ENCODE data around the gene ZNF235.
"Not testable (repeated sequence)": the region's sequence is repeated elsewhere in the genome, so short reads cannot be mapped to it uniquely, and the experiment has no call there.

The ZNF235 gene

GRCh38 chr19:44304659-44305193 is at the start of gene ZNF235:
Gene ZNF235, minus strand, starts transcription at chr19:44305025. Its CDS starts 1,621 bp downstream, at chr19:44303404.
- DNase-seq: peak; percentile 52

- DNase-seq: no peak
These were observed 41.7 kb upstream of the ZNF235 start for GRCh38 chr19:44346556-44346955.

- no peak for DNase-seq
These were observed 41.1 kb upstream of the ZNF235 start for GRCh38 chr19:44345959-44346358.

- no peak for DNase-seq
These were observed 39.4 kb upstream of the ZNF235 start for GRCh38 chr19:44344255-44344654.

- no peak for DNase-seq
These were observed 37.0 kb upstream of the ZNF235 start for GRCh38 chr19:44341794-44342193.

- not testable (repeated sequence) for DNase-seq
These were observed 29.8 kb upstream of the ZNF235 start for GRCh38 chr19:44334639-44335038.

- no peak for DNase-seq
These were observed 27.3 kb upstream of the ZNF235 start for GRCh38 chr19:44332145-44332544.

GRCh38 chr19:44315883-44316282 is 11.1 kb upstream of the ZNF235 start:
- no peak for DNase-seq

GRCh38 chr19:44313231-44313630 is 8.4 kb upstream of the ZNF235 start:
- no peak for DNase-seq

GRCh38 chr19:44308011-44308410 is 3.2 kb upstream of the ZNF235 start:
- DNase-seq: no peak

- no peak for DNase-seq
These were observed 1.5 kb upstream of the ZNF235 start for GRCh38 chr19:44306283-44306682.

- no peak for DNase-seq
These were observed 632 bp upstream of the ZNF235 start for GRCh38 chr19:44305457-44305856.

- no peak for DNase-seq
These were observed 753 bp downstream of the ZNF235 start for GRCh38 chr19:44303976-44304568.

- DNase-seq: no peak
These were observed 1.5 kb downstream of the ZNF235 start for GRCh38 chr19:44303320-44303719.

GRCh38 chr19:44284968-44285367 is 19.9 kb downstream of the ZNF235 start:
- DNase-seq: no peak

GRCh38 chr19:44282846-44283245 is 22.0 kb downstream of the ZNF235 start:
- DNase-seq: no peak

- no peak for DNase-seq
These were observed 23.9 kb downstream of the ZNF235 start for GRCh38 chr19:44280916-44281315.

- no peak for DNase-seq
These were observed 26.6 kb downstream of the ZNF235 start for GRCh38 chr19:44278181-44278690.

GRCh38 chr19:44277331-44277730 is 27.5 kb downstream of the ZNF235 start:
- no peak for DNase-seq

GRCh38 chr19:44260695-44261446 is 44.0 kb downstream of the ZNF235 start:
- DNase-seq: no peak

GRCh38 chr19:44260343-44260681 is 44.5 kb downstream of the ZNF235 start:
- no peak for DNase-seq

- DNase-seq: no peak
These were observed 45.9 kb downstream of the ZNF235 start for GRCh38 chr19:44258835-44259413.

- no peak for DNase-seq
These were observed 46.7 kb downstream of the ZNF235 start for GRCh38 chr19:44258136-44258535.

All from 8988T (cell line).